Raji (cell line): ENCODE results near the gene PARD3B.

ENCODE experiments used
- POLR2A ChIP-seq: IDR thresholded peaks from 2 replicates; pipeline ENCODE4 v1.6.1; 2011; ENCODE audit warnings: low read depth, low read length, control low read depth; ENCODE audit not compliant: insufficient read depth

PARD3B gene

DNA sequence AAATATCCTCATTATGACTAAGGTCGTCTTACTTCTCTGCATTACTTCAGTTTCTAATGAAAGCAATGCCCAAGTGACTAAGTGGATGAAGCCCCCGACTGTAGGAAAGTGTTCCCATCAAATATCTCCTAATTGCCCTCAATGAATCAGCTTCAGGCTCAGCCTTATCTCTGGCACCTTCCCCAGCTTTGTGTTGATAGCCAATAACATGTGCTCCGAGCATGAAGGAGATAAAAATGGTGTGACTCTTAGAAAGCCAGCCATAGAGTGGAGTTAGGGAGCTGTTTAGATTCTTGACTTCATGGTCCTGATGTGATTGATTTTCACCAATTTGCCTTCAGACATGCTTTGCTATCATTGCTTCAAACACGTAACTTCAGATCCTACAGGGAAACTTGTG lies 797.8 kb downstream of the PARD3B start:
- TF ChIP-seq POLR2A = no peak

DNA sequence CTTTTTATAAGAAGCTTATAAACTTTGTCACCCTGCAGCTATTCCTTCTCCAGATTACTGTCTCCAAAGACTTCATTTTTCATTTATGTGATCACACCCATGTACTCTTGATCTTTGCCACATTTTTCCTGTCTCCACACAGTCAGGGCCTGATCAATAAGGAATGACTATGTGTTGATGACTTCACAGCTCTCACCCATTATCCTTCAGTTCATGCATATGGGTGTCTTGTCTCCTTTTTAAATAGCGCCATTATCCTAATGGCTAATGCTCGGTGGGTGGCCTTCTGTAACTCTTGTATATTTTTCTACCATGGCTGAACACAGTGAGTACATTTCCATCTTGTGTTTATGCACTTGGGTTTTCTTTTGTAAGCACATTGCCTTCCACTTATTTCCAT lies 801.4 kb downstream of the PARD3B start:
- TF ChIP-seq POLR2A = no peak

DNA sequence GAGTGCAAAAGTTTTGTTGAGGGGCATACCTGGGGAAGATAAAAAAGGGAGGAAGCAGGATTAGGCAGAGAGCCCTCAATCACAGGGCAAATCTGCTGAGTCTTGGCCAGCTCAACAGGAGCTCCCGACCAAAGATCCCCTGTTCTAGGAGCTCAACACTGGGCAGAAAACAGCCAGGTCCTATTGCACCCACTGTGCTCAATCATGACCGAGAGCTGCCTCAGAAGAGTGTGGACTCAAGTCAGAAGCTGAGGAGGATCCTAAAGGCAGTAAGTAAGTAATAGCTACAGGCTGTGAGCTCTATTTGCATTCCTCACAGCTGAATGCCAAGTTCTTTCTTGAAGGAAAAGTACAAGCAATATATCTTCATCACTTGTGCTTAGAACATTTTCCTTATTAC lies 802.6 kb downstream of the PARD3B start:
- no peak for TF ChIP-seq POLR2A

DNA sequence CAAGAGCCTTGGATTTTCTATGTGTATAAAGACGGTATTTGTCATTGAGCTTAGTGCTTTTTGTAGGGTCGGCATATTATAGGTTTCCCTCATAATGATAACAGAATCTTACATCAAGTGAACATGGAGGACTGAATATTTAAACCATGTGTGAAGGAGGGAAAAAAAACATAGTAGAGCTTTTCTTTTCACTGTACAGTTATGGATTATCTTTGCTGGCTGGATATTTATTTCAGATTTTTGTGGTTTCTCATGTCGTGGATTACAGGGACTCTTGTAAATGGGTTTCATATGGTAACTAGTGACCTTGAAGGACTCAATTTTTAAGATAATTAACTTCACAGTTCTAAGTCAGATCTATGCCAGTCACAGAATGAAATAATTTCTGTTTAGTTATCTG lies 806.8 kb downstream of the PARD3B start:
- TF ChIP-seq POLR2A = no peak

DNA sequence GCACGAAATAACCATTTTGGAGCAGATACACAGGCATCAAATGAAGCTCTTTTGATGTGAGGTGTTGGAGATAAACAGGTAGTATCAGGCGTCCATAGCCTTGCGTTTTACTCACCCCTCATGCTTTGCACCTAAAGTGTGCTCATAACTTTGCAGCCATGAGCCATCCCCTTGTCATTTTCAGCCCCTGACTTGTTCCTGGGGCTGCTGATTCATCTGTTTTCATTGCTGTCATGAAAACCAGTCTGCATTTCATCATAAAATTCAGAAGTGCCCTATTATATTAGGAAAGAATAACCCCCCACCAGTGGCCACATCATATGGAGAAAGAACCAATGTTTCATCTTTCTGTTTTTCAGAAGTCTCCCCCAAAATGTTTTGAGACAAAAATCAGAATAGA lies 807.3 kb downstream of the PARD3B start:
- TF ChIP-seq POLR2A = no peak

DNA sequence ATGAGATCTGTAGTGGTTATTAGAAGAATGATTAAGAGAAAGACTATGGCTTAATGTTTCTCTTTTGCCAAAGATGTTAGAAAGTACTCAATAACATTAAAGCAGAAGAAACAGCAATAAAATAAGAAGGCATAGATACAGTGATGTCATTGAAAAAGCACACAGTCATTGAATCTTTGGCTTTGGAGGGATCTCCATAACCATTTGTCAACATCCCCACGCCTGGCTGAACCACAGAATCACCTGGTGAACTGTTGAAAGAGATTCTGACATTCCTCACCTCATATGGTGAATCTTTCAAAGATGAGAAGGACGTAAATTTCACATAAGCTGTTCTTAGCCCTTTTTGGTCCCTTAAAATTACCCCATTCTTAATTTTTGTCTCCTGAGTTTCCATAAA lies 812.5 kb downstream of the PARD3B start:
- no peak for TF ChIP-seq POLR2A

DNA sequence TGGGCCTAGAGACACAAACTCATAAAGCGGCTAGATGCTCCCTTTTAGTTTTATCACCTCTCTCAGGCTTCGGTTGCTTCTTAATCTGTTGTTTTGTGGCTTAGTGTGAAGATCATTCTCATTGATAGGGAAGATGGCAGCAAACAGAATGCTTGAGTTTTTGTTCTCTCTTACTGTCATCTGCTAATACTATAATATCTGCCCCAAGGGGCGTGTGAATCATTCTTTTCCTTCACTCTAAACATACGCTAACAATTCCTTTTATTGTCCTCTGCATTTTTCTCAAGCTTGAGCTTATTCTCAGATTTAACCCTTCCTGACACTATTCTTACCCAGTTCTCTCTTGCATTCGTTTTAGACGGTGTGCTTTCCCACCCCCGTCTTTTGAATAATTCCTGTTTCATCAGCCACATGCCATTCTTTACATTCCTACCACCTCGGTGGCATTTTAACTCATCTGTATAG lies 813.1 kb downstream of the PARD3B start:
- TF ChIP-seq POLR2A = no peak

DNA sequence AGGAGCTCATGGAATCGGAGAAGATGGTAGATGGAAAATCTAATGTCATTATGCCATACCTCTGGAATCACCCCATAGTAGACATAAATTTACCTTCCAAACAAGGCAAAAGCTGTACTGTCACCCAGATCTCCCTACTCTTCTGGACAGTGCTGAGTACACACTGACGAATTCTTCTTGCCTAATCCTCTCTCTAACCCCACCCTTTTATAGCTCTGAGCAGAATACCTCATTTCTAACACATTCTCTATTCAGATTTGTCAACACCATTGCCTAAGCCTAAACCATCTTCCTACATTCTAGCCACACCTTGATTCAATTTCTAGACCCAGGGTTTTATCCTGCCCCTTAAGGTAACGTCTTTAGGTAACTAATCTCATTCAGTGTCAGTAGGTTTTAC lies 816.0 kb downstream of the PARD3B start:
- no peak for TF ChIP-seq POLR2A

DNA sequence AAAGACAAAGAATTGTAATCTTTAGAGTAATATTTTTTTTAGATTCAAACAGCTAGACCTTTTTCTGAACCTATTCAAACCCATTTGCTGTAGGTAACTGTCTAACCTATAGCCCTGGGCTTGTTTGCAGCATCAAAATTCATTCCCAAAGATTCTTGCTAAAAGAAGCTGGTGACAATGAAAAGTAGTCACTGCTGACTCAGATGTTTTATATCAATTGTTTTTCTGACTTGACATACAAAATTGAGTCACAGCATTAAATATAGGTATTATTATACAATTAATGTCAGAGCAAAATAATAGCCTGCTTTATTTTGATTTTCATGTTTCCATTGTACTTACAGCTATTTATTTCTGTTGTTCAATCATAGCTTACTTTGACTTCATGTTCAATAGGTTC lies 816.7 kb downstream of the PARD3B start:
- TF ChIP-seq POLR2A = no peak

DNA sequence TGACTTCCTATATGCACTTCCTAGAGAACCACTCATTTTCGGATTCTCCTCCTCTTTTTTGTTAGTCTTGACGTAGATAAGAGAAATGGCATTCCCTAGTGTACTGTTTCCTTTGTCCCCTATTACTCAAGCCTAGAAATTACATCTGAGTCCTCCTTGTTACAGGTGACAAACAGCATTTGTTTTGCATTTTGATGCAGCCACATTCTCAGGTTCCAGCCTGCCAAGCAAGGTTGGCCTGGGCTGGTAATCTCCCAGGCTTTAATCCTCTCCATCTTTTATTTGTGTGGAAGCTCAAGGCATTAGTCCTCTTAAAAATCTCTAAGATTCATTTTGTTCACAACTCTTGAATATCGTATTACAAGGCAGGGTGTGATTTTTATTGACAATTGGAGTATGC lies 819.0 kb downstream of the PARD3B start:
- TF ChIP-seq POLR2A = no peak

DNA sequence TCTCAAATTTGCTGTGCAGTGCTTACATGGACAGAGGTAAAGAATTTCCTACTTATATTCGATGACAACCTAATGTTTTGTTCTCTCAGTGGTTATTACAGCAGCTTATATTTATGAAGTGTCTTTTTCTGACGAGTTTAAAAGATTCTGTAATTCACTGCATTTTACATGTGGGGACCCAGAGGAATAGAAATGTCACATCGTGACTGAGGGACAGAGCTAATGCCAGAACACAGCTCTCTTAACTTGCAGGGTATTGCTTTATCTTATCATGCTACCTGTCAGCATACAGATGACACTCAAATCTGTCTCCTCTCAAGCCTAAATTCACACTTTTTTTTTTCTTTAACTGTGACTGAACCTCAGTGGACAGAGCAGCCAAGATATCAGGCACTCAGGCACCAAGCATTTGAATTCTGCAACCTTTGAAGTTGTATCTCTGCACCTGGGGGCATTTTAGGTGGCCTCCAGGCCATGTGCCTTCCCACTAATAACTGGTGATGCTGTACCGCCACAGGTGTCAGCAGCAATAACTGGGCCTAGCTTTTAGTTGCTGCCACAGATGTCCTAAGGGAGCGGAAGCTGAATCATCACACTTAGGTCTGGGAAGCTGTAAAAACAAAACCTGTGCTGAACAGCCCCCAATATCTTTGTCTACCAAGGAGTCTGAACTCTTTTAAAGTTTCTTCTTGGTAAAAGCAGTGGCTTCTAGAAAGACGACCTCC lies 821.2 kb downstream of the PARD3B start:
- no peak for TF ChIP-seq POLR2A

DNA sequence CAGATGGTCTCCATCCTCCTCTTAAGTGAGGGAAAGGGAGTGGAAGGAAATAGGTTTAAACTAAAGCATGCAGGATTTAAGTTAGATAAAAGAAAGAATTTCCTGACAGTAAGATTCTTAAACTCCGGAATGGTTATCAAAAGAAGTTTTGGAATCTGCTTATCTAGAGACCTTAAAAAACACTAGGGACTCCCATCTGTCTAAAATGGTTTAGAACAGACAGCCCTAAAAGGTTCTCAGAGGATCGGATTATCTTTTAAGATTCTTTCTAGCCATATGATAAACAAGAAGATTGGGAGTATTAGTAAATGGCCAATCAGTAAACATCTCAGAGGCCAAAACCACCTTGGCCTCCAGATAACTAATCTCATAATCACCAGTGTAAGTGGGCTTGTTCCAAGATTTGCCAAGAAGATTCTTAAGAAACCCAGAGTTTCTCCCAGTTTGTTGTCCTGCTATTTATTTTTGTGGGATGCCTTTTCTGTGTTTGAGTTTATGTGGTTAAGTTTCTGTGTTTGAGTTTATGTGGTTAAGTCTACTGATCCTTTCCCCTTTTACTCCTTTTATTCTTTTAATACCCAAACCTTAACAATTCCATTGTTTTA lies 822.2 kb downstream of the PARD3B start:
- no peak for TF ChIP-seq POLR2A

DNA sequence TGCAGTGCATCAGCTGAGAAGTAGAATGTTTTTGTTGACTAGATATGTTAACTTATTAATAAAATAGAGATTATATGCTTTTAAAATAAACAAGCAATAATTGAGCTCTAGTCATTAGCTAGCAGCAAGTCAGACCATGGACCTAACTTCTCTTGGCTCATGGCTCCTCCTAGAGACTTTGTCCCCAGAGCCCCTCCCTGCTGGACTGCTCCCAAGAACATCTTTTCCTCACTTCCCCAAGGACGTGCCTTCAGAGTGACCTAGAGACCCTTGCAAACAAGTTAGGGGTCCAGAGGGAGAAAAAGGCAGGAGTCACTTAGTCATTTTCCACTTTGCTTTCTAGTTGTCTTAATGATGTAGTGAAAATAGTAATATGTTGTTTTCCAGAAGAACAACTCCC lies 824.5 kb downstream of the PARD3B start:
- no peak for TF ChIP-seq POLR2A

DNA sequence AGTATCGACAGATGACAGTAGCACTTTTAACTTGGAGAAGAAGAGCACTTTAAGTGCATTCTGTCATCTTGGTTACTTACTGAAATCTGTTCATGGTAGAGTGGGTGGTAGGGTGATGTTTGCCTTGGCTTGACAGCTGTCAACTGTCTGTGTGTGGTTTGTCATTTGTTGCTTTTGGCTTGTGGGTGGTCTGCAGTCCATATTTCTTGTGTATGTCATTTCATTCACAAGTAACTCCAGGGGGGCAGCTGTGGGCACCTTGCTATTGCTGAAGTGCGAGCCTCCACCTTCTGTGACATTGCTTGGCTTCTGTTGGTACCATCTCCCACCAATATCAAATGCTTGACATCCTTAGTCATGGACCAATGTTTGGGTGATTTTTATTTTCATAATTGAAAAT lies 825.5 kb downstream of the PARD3B start:
- TF ChIP-seq POLR2A = no peak

DNA sequence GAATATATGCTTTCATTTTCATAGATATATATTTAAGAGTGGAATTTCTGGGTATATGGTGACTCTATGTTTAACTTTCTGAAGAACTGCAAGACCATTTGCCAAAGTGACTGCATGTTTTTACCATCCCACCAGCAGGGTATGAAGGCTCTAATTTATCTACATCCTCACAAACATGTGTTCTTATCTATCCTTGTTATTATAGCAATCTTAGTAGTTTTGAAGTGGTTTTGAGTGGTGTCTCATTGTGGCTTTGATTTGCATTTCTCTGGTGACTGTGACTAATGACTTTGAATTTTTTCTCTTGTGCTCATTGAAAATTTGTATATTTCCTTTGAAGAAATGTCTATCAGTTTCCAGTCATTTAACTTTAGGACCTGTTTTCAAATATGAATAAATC lies 826.9 kb downstream of the PARD3B start:
- no peak for TF ChIP-seq POLR2A
